WTC11 (cell line): ENCODE results near the gene PYM1. TPM values are rescaled to one million over a fixed set of nuclear protein-coding genes. Genes with fewer than 3 reads are reported as not detected.

Source experiments
- ATAC-seq: fragments of 200-7000 bp; cut with Tn5 transposase; 2 replicates; pipeline ENCODE4 v1.10.0; 2021; ENCODE audit warnings: mild to moderate bottlenecking, moderate library complexity
- CTCF ChIA-PET: fragments of 300-600 bp; sonication (Branson Sonifier 250); formaldehyde crosslinking; loops from one replicate; lab custom pipeline; 2021; ENCODE audit warnings: antibody characterized with exemption; lab: Charles Lee
- POLR2A ChIA-PET: fragments of 350-600 bp; sonication (Branson Sonifier 250); formaldehyde crosslinking; loops from one replicate; lab custom pipeline; 2021; ENCODE audit warnings: antibody characterized with exemption; lab: Charles Lee
- DNase-seq: peaks from one replicate; pipeline ENCODE4 v3.0.0; 2021; ENCODE audit warnings: low spot score
- H3K27ac Mint-ChIP-seq: 2 replicates; pipeline ENCODE4 v1.8.0; 2021; ENCODE audit warnings: mixed read lengths
- H3K27me3 Mint-ChIP-seq: 2 replicates; pipeline ENCODE4 v1.8.0; 2021; ENCODE audit warnings: low read depth, mild to moderate bottlenecking, moderate library complexity, mixed read lengths
- H3K36me3 Mint-ChIP-seq: 2 replicates; pipeline ENCODE4 v1.8.0; 2021; ENCODE audit warnings: mixed read lengths
- H3K4me1 Mint-ChIP-seq: 2 replicates; pipeline ENCODE4 v1.8.0; 2022; ENCODE audit warnings: mixed read lengths
- H3K4me3 Mint-ChIP-seq: 2 replicates; pipeline ENCODE4 v1.8.0; 2021; ENCODE audit warnings: mild to moderate bottlenecking, moderate library complexity, mixed read lengths
- H3K9me3 Mint-ChIP-seq: 2 replicates; pipeline ENCODE4 v1.8.0; 2021; ENCODE audit warnings: mixed read lengths
- CREM ChIP-seq: sonication (generic); formaldehyde crosslinking; IDR thresholded peaks from 2 replicates; pipeline ENCODE4 v1.8.1; 2022; ENCODE audit warnings: mild to moderate bottlenecking, missing genetic modification reagents, moderate library complexity
- ETV6 ChIP-seq: sonication (generic); formaldehyde crosslinking; IDR thresholded peaks from 2 replicates; pipeline ENCODE4 v1.8.1; 2022; ENCODE audit warnings: mild to moderate bottlenecking, missing genetic modification reagents
- FOXP1 ChIP-seq: sonication (generic); formaldehyde crosslinking; IDR thresholded peaks from 2 replicates; pipeline ENCODE4 v1.8.0; 2022; ENCODE audit warnings: missing genetic modification reagents, mild to moderate bottlenecking, moderate library complexity, borderline replicate concordance
- GABPB1 ChIP-seq: sonication (generic); formaldehyde crosslinking; IDR thresholded peaks from 2 replicates; pipeline ENCODE4 v1.8.1; 2023; ENCODE audit warnings: mild to moderate bottlenecking, missing genetic modification reagents
- HMGA2 ChIP-seq: fragments of 250-450 bp; sonication (Bioruptor Pico); IDR thresholded peaks from 2 replicates; pipeline ENCODE4 v1.4.0; 2021; ENCODE audit warnings: mild to moderate bottlenecking, moderate library complexity
- JUN ChIP-seq: sonication (generic); formaldehyde crosslinking; IDR thresholded peaks from 2 replicates; pipeline ENCODE4 v1.8.0; 2023; ENCODE audit warnings: mild to moderate bottlenecking, missing genetic modification reagents
- NFATC4 ChIP-seq: fragments of 250-450 bp; sonication (Bioruptor Pico); IDR thresholded peaks from 2 replicates; pipeline ENCODE4 v1.9.0; 2021; ENCODE audit warnings: mild to moderate bottlenecking
- NR3C1 ChIP-seq: sonication (generic); formaldehyde crosslinking; conservative IDR thresholded peaks from 2 replicates; pipeline ENCODE4 v1.8.1; 2023; ENCODE audit warnings: low read depth, mild to moderate bottlenecking, missing genetic modification reagents
- SMAD3 ChIP-seq: sonication (generic); formaldehyde crosslinking; IDR thresholded peaks from 2 replicates; pipeline ENCODE4 v1.8.0; 2022; ENCODE audit warnings: missing genetic modification reagents, mild to moderate bottlenecking, borderline replicate concordance
- SP1 ChIP-seq: sonication (generic); formaldehyde crosslinking; conservative IDR thresholded peaks from 2 replicates; pipeline ENCODE4 v1.8.1; 2022; ENCODE audit warnings: missing genetic modification reagents
- TCF7 ChIP-seq: sonication (generic); formaldehyde crosslinking; IDR thresholded peaks from 2 replicates; pipeline ENCODE4 v1.8.0; 2022; ENCODE audit warnings: mild to moderate bottlenecking, low read depth, missing genetic modification reagents, moderate library complexity
- TP53 ChIP-seq: sonication (generic); formaldehyde crosslinking; IDR thresholded peaks from 2 replicates; pipeline ENCODE4 v1.8.1; 2023; ENCODE audit warnings: mild to moderate bottlenecking, missing genetic modification reagents
- ZNF121 ChIP-seq: sonication (generic); formaldehyde crosslinking; IDR thresholded peaks from 2 replicates; pipeline ENCODE4 v1.8.0; 2023; ENCODE audit warnings: missing genetic modification reagents
- ZNF317 ChIP-seq: sonication (generic); formaldehyde crosslinking; IDR thresholded peaks from 2 replicates; pipeline ENCODE4 v1.8.1; 2023; ENCODE audit warnings: low read depth, mild to moderate bottlenecking, moderate library complexity, missing genetic modification reagents, borderline replicate concordance
- ZNF396 ChIP-seq: fragments of 250-450 bp; sonication (Bioruptor Pico); IDR thresholded peaks from 2 replicates; pipeline ENCODE4 v1.8.0; 2021; ENCODE audit warnings: mild to moderate bottlenecking, moderate library complexity, borderline replicate concordance
- ZNF423 ChIP-seq: fragments of 250-450 bp; sonication (Bioruptor Pico); IDR thresholded peaks from 2 replicates; pipeline ENCODE4 v2.1.2; 2022; ENCODE audit warnings: mild to moderate bottlenecking, moderate library complexity
- ZNF671 ChIP-seq: fragments of 250-450 bp; sonication (Bioruptor Pico); IDR thresholded peaks from 2 replicates; pipeline ENCODE4 v1.8.0; 2021; ENCODE audit warnings: mild to moderate bottlenecking
- total RNA-seq: library from RNA; stranded (reverse); gene quantifications from 3 replicates; pipeline ENCODE4 v1.2.3, GENCODE V29; 2021
- TF ChIP-seq, protein P1 (sequence below): sonication (generic); formaldehyde crosslinking; IDR thresholded peaks from 2 replicates; pipeline ENCODE4 v1.8.0; 2022; ENCODE audit warnings: mild to moderate bottlenecking, missing genetic modification reagents
- TF ChIP-seq, protein P2 (sequence below): sonication (generic); formaldehyde crosslinking; conservative IDR thresholded peaks from 2 replicates; pipeline ENCODE4 v1.8.1; 2023; ENCODE audit warnings: mild to moderate bottlenecking, low read depth, missing genetic modification reagents, moderate library complexity
- TF ChIP-seq, protein P3 (sequence below): fragments of 250-450 bp; sonication (Bioruptor Pico); IDR thresholded peaks from 2 replicates; pipeline ENCODE4 v1.9.0; 2021; ENCODE audit warnings: mild to moderate bottlenecking
- TF ChIP-seq, protein P4 (sequence below): sonication (generic); formaldehyde crosslinking; IDR thresholded peaks from 2 replicates; pipeline ENCODE4 v1.8.0; 2022; ENCODE audit warnings: mild to moderate bottlenecking, missing genetic modification reagents
- TF ChIP-seq, protein P5 (sequence below): sonication (generic); formaldehyde crosslinking; IDR thresholded peaks from 2 replicates; pipeline ENCODE4 v1.8.1; 2023; ENCODE audit warnings: mild to moderate bottlenecking, missing genetic modification reagents, moderate library complexity
- TF ChIP-seq, protein P6 (sequence below): fragments of 200-600 bp; IDR thresholded peaks from 2 replicates; pipeline ENCODE4 v1.8.0; 2022; ENCODE audit warnings: antibody characterized with exemption

PYM1 gene
- total RNA-seq, 1 experiment from 2014 or later = 55.5 TPM

DNA sequence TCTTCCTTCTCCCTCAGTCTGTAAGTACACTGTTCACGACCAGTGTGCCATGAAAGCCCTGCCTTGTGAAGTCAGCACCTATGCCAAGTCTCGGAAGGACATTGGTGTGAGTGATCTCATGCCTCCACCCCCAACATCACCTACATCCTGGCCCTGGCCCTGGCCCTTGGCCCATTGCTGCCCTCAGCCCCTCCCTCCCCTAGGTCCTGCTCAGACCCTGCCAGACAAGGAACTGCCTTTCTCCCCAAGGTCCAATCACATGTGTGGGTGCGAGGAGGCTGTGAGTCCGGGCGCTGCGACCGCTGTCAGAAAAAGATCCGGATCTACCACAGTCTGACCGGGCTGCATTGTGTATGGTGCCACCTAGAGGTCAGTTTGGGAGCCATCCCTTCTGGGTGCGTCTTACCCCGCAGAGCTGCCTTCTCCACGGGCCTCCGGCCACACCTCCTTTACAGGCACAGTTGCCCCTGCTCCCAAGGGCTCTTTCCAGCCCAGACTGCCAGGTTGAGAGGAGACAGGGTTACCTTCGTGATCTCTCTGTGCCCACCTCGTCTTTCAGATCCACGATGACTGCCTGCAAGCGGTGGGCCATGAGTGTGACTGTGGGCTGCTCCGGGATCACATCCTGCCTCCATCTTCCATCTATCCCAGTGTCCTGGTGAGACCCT is 12.5 kb upstream of the PYM1 start:
- Mint-ChIP-seq H3K27ac (no peak overlapping the region), H3K4me1 (peaks cover 9% of the 10 kb centered on the region), H3K9me3 (no peaks in the 10 kb centered on the region), H3K36me3 (no peaks in the 10 kb centered on the region), H3K4me3 (peak overlapping the region; percentile 10; the same call in 1 of the 2 replicates), H3K27me3 (peaks cover 17% of the 10 kb centered on the region)
- ATAC-seq (peak; percentile 94), DNase-seq (peak; percentile 92)
- ChIA-PET CTCF (interaction anchor here (0.5 to 2.9 kb wide), 35 partner anchors 9 to 353 kb away, joined by 3 to 33 read pairs (median 3); partner anchors contain the start of genes DGKA, DNAJC14, MMP19 and ORMDL2), POLR2A (interaction anchor here (0.5 to 1.6 kb wide), 5 partner anchors 34 to 122 kb away, joined by 3 to 6 read pairs (median 4); partner anchors contain the start of genes ORMDL2, RAB5B and SARNP)
- TF ChIP-seq SP1 (CRISPR knock-in tag) (peak; percentile 50), ZNF317 (CRISPR knock-in tag) (no peak), FOXP1 (CRISPR knock-in tag) (0 out of 2 replicates have a peak, but pooled peaks have one; percentile 33), JUN (CRISPR knock-in tag) (no peak), HMGA2 (CRISPR knock-in tag) (no peak), ZNF121 (CRISPR knock-in tag) (no peak), SMAD3 (no peak), ETV6 (CRISPR knock-in tag) (0 out of 2 replicates have a peak, but pooled peaks have one; percentile 17), ZNF671 (no peak), TP53 (CRISPR knock-in tag) (no peak), NR3C1 (CRISPR knock-in tag) (no peak), ZNF396 (CRISPR knock-in tag) (no peak), TCF7 (CRISPR knock-in tag) (no peak), NFATC4 (no peak), CREM (CRISPR knock-in tag) (no peak), GABPB1 (CRISPR knock-in tag) (peak; percentile 47; the same call in 1 of the 2 replicates), ZNF423 (CRISPR knock-in tag) (peak; percentile 11; the same call in 1 of the 2 replicates)
- TF ChIP-seq, protein P1, sequence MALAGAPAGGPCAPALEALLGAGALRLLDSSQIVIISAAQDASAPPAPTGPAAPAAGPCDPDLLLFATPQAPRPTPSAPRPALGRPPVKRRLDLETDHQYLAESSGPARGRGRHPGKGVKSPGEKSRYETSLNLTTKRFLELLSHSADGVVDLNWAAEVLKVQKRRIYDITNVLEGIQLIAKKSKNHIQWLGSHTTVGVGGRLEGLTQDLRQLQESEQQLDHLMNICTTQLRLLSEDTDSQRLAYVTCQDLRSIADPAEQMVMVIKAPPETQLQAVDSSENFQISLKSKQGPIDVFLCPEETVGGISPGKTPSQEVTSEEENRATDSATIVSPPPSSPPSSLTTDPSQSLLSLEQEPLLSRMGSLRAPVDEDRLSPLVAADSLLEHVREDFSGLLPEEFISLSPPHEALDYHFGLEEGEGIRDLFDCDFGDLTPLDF (CRISPR knock-in tag) = no peak
- TF ChIP-seq, protein P2, sequence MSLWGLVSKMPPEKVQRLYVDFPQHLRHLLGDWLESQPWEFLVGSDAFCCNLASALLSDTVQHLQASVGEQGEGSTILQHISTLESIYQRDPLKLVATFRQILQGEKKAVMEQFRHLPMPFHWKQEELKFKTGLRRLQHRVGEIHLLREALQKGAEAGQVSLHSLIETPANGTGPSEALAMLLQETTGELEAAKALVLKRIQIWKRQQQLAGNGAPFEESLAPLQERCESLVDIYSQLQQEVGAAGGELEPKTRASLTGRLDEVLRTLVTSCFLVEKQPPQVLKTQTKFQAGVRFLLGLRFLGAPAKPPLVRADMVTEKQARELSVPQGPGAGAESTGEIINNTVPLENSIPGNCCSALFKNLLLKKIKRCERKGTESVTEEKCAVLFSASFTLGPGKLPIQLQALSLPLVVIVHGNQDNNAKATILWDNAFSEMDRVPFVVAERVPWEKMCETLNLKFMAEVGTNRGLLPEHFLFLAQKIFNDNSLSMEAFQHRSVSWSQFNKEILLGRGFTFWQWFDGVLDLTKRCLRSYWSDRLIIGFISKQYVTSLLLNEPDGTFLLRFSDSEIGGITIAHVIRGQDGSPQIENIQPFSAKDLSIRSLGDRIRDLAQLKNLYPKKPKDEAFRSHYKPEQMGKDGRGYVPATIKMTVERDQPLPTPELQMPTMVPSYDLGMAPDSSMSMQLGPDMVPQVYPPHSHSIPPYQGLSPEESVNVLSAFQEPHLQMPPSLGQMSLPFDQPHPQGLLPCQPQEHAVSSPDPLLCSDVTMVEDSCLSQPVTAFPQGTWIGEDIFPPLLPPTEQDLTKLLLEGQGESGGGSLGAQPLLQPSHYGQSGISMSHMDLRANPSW (CRISPR knock-in tag) = no peak
- TF ChIP-seq, protein P3, sequence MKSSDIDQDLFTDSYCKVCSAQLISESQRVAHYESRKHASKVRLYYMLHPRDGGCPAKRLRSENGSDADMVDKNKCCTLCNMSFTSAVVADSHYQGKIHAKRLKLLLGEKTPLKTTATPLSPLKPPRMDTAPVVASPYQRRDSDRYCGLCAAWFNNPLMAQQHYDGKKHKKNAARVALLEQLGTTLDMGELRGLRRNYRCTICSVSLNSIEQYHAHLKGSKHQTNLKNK (CRISPR knock-in tag) = no peak
- TF ChIP-seq, protein P4, sequence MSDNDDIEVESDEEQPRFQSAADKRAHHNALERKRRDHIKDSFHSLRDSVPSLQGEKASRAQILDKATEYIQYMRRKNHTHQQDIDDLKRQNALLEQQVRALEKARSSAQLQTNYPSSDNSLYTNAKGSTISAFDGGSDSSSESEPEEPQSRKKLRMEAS (CRISPR knock-in tag) = no peak
- TF ChIP-seq, protein P5, sequence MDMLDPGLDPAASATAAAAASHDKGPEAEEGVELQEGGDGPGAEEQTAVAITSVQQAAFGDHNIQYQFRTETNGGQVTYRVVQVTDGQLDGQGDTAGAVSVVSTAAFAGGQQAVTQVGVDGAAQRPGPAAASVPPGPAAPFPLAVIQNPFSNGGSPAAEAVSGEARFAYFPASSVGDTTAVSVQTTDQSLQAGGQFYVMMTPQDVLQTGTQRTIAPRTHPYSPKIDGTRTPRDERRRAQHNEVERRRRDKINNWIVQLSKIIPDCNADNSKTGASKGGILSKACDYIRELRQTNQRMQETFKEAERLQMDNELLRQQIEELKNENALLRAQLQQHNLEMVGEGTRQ = peak; percentile 39
- TF ChIP-seq, protein P6, sequence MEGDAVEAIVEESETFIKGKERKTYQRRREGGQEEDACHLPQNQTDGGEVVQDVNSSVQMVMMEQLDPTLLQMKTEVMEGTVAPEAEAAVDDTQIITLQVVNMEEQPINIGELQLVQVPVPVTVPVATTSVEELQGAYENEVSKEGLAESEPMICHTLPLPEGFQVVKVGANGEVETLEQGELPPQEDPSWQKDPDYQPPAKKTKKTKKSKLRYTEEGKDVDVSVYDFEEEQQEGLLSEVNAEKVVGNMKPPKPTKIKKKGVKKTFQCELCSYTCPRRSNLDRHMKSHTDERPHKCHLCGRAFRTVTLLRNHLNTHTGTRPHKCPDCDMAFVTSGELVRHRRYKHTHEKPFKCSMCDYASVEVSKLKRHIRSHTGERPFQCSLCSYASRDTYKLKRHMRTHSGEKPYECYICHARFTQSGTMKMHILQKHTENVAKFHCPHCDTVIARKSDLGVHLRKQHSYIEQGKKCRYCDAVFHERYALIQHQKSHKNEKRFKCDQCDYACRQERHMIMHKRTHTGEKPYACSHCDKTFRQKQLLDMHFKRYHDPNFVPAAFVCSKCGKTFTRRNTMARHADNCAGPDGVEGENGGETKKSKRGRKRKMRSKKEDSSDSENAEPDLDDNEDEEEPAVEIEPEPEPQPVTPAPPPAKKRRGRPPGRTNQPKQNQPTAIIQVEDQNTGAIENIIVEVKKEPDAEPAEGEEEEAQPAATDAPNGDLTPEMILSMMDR = peak; percentile 74
